Brain microvascular endothelial cell (primary cell): ENCODE results near the gene ITPR2.

Experiments used
- DNase-seq: peaks from one replicate; pipeline ENCODE4 v3.0.0-alpha.2; 2020
- H3K27ac ChIP-seq: fragments of 250-450 bp; sonication (Bioruptor Pico); 2 replicates; pipeline ENCODE4 v1.5.1; 2020; ENCODE audit warnings: mild to moderate bottlenecking, moderate library complexity
- H3K27me3 ChIP-seq: fragments of 250-450 bp; sonication (Bioruptor Pico); replicated peaks from 2 replicates; pipeline ENCODE4 v1.5.1; 2020; ENCODE audit warnings: mild to moderate bottlenecking
- H3K36me3 ChIP-seq: fragments of 250-450 bp; sonication (Bioruptor Pico); replicated peaks from 2 replicates; pipeline ENCODE4 v1.5.1; 2020; ENCODE audit warnings: mild to moderate bottlenecking
- H3K4me3 ChIP-seq: 2 replicates; pipeline ENCODE4 v1.5.1; 2011; ENCODE audit warnings: low read depth, mild to moderate bottlenecking, control low read depth, low read length, moderate library complexity
- in situ Hi-C: cut with HindIII; loops from 2 replicates; pipeline ENCODE4 v1.10.0; 2017; ENCODE audit warnings: low sequenced_read_pairs, low pct_ligation_motif_present
- TF ChIP-seq, protein P1 (sequence below): IDR thresholded peaks from 2 replicates; pipeline ENCODE4 v1.5.1; 2011; ENCODE audit warnings: low read depth, mild to moderate bottlenecking, moderate library complexity, low read length, control low read depth, inconsistent platforms; ENCODE audit errors: missing control alignments

The ITPR2 gene

DNA sequence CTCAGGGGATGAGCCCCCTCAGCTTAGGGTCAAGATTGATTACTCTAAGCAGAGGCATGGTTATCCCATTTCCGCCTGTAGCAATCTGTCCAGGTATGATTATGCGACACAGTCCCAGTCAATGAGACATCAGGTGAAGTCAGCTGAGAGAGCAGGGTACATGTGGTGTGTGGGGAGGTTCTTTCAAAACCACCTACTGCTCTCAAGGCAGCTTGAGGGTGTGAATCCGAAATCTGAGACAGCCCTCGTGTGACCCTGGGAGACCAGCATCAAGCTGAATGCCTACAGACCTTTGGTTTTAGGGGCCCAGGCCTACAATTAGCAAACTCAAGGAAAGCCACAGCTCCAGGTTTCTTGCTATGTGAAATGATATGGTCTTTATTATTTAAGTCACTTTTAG lies 275.7 kb downstream of the ITPR2 start:
- Histone ChIP-seq H3K27ac (no peak overlapping the region), H3K27me3 (no peaks in the 10 kb centered on the region), H3K4me3 (no peak overlapping the region), H3K36me3 (no peaks in the 10 kb centered on the region)
- in situ Hi-C loops = no loop called here
- TF ChIP-seq, protein P1, sequence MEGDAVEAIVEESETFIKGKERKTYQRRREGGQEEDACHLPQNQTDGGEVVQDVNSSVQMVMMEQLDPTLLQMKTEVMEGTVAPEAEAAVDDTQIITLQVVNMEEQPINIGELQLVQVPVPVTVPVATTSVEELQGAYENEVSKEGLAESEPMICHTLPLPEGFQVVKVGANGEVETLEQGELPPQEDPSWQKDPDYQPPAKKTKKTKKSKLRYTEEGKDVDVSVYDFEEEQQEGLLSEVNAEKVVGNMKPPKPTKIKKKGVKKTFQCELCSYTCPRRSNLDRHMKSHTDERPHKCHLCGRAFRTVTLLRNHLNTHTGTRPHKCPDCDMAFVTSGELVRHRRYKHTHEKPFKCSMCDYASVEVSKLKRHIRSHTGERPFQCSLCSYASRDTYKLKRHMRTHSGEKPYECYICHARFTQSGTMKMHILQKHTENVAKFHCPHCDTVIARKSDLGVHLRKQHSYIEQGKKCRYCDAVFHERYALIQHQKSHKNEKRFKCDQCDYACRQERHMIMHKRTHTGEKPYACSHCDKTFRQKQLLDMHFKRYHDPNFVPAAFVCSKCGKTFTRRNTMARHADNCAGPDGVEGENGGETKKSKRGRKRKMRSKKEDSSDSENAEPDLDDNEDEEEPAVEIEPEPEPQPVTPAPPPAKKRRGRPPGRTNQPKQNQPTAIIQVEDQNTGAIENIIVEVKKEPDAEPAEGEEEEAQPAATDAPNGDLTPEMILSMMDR = no peak
- DNase-seq = no peak

DNA sequence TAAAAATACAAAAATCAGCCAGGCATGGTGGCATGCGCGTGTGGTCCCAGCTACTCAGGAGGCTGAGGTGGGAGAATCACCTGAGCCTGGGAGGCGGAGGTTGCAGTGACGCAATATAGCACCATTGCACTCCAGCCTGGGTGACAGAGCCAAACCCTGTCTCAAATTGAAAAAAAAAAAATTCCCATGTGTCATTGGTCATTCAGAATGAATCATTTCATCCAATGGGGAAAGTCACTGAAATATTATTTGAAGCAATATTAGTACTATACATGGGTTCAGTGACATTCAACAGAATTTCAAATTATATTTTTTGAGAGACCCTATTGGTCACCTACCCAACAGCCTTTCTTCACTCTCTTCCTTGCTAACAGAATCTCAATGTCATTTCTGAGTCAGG lies 276.1 kb downstream of the ITPR2 start:
- Histone ChIP-seq H3K27ac (no peak overlapping the region), H3K36me3 (no peaks in the 10 kb centered on the region), H3K4me3 (no peak overlapping the region), H3K27me3 (no peaks in the 10 kb centered on the region)
- DNase-seq = no peak
- in situ Hi-C loops = no loop called here
- TF ChIP-seq, protein P1 = no peak

- Histone ChIP-seq H3K27me3 (no peaks in the 10 kb centered on the region), H3K27ac (no peak overlapping the region), H3K36me3 (no peaks in the 10 kb centered on the region), H3K4me3 (no peak overlapping the region)
- TF ChIP-seq, protein P1 = no peak
- DNase-seq = peak; percentile 14
- in situ Hi-C loops = no loop called here
Measured at GRCh38 chr12:26555139-26555538, 277.9 kb downstream of the ITPR2 start.

- Histone ChIP-seq H3K27me3 (no peaks in the 10 kb centered on the region), H3K4me3 (no peak overlapping the region), H3K27ac (no peak overlapping the region), H3K36me3 (no peaks in the 10 kb centered on the region)
- TF ChIP-seq, protein P1 = no peak
- in situ Hi-C loops = no loop called here
- DNase-seq = no peak
Measured at GRCh38 chr12:26554332-26554731, 278.7 kb downstream of the ITPR2 start.

DNA sequence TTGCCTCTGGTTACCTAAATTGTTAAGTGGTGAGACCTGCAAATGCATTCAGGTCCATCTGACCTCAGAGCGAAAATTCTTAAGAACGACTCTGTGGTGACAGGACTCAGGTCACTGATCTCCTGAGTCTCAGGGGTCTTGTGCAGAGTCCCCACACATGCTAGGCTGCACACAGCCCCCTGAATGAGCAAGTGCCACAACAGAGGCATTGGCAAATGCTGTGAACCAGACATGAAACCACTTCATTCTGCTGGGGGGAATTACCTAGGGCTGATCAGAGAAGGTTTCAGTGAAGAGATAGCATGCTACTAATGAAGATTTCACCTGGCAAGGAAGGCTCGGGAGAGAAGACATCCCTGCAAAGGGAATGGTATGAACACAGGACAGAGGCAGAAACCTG lies 281.6 kb downstream of the ITPR2 start:
- Histone ChIP-seq H3K36me3 (no peaks in the 10 kb centered on the region), H3K4me3 (no peak overlapping the region), H3K27ac (no peak overlapping the region), H3K27me3 (no peaks in the 10 kb centered on the region)
- in situ Hi-C loops = no loop called here
- TF ChIP-seq, protein P1 = no peak
- DNase-seq = no peak

DNA sequence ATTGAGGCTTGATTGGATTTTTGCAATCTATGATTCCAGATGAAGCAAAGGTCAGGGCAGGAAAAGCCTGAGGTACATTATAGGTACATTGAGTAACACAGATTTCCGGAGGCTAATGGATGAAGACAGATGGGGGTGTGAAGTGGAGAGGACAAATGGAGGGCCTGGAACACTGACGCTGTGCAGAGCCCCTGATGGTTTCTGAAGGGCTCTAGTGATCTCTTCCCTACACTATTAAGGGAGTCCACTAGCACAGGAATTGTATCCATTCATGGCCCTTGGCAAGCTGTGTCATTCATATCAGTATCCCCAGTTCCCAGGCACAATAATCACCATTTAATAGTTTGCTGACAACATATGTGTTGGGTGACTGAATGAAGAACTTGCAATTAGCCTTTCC lies 284.8 kb downstream of the ITPR2 start:
- Histone ChIP-seq H3K36me3 (no peaks in the 10 kb centered on the region), H3K27me3 (no peaks in the 10 kb centered on the region), H3K27ac (no peak overlapping the region), H3K4me3 (no peak overlapping the region)
- TF ChIP-seq, protein P1 = no peak
- in situ Hi-C loops = no loop called here
- DNase-seq = no peak
